SK-N-SH (cell line): ENCODE results near the gene TEPSIN. TPM values are rescaled to one million over a fixed set of nuclear protein-coding genes. Genes with fewer than 3 reads are reported as not detected.
"Not testable (repeated sequence)": the region's sequence is repeated elsewhere in the genome, so short reads cannot be mapped to it uniquely, and the experiment has no call there.

Experiments used
- CTCF ChIA-PET: fragments of 300-600, 350-600 bp; formaldehyde crosslinking; extraction: SDS; loops from one replicate; lab custom pipeline; 2021; lab: Yijun Ruan, JAX
- POLR2A ChIA-PET: fragments of 350-600 bp; sonication (Branson Sonifier 250); formaldehyde crosslinking; extraction: SDS; loops from one replicate; lab custom pipeline; 2020; ENCODE audit warnings: antibody characterized with exemption, inconsistent platforms; lab: Yijun Ruan, JAX
- DNase-seq: peaks from one replicate; pipeline ENCODE4 v3.0.0; 2012
- H2AFZ ChIP-seq: fragments of 200-600 bp; sonication (generic); 2 replicates; pipeline ENCODE4 v1.8.1; 2016; ENCODE audit warnings: antibody characterized with exemption, mild to moderate bottlenecking, low read depth
- H3F3A ChIP-seq: fragments of 200-600 bp; sonication (generic); replicated peaks from 2 replicates; pipeline ENCODE3; 2016; ENCODE audit warnings: antibody characterized with exemption, mild to moderate bottlenecking; ENCODE audit not compliant: insufficient read depth
- H3K27ac ChIP-seq, 2 experiments: fragments of 200-500 bp in 1 of 2; fragments of 200-600 bp in 1 of 2; sonication (Bioruptor generic) in 1 of 2; sonication (generic), shearing (Covaris generic) in 1 of 2; 2 replicates each; pipeline versions ENCODE4 v1.5.1 to v1.6.1; 2014 to 2016; ENCODE audit warnings: low read depth in 2 of 2, inconsistent platforms in 1 of 2, low read length in 1 of 2, mild to moderate bottlenecking in 1 of 2, mixed read lengths in 1 of 2
- H3K27me3 ChIP-seq: fragments of 200-600 bp; sonication (generic), shearing (Covaris generic); 2 replicates; pipeline ENCODE4 v1.6.1; 2016; ENCODE audit warnings: mixed run types; ENCODE audit not compliant: insufficient read depth
- H3K36me3 ChIP-seq, 2 experiments: fragments of 200-500 bp in 1 of 2; fragments of 200-600 bp in 1 of 2; sonication (Bioruptor generic) in 1 of 2; sonication (generic) in 1 of 2; replicated peaks in 1 of 2; 2 replicates each; pipeline versions ENCODE3 to v1.5.1; 2014 to 2016; ENCODE audit warnings: low read length in 1 of 2, mild to moderate bottlenecking in 1 of 2; ENCODE audit not compliant: insufficient read depth in 2 of 2, control insufficient read depth in 1 of 2
- H3K4me1 ChIP-seq, 2 experiments: fragments of 200-500 bp in 1 of 2; fragments of 200-600 bp in 1 of 2; sonication (Bioruptor generic) in 1 of 2; sonication (generic), shearing (Covaris generic) in 1 of 2; 2 replicates each; pipeline versions ENCODE4 v1.5.1 to v1.6.1; 2014 to 2016; ENCODE audit warnings: low read depth in 1 of 2, low read length in 1 of 2, mixed run types in 1 of 2; ENCODE audit not compliant: insufficient read depth in 2 of 2, control insufficient read depth in 1 of 2
- H3K4me2 ChIP-seq: fragments of 200-600 bp; sonication (generic), shearing (Covaris generic); 2 replicates; pipeline ENCODE4 v1.6.1; 2017; ENCODE audit warnings: mixed run types
- H3K4me3 ChIP-seq, 2 experiments: fragments of 200-500 bp in 1 of 2; fragments of 200-600 bp in 1 of 2; sonication (Bioruptor generic) in 1 of 2; sonication (generic), shearing (Covaris generic) in 1 of 2; 2 replicates each; pipeline versions ENCODE4 v1.5.1 to v1.8.1; 2014 to 2016; ENCODE audit warnings: low read depth in 2 of 2, inconsistent platforms in 1 of 2, low read length in 1 of 2, mild to moderate bottlenecking in 1 of 2, mixed read lengths in 1 of 2, moderate library complexity in 1 of 2
- H3K79me2 ChIP-seq: fragments of 200-600 bp; sonication (generic); 2 replicates; pipeline ENCODE4 v1.8.1; 2017; ENCODE audit warnings: mild to moderate bottlenecking; ENCODE audit not compliant: insufficient read depth
- H3K9ac ChIP-seq: fragments of 200-600 bp; sonication (generic); 2 replicates; pipeline ENCODE4 v1.6.1; 2017; ENCODE audit warnings: mixed run types
- H3K9me2 ChIP-seq: fragments of 200-600 bp; sonication (generic); 2 replicates; pipeline ENCODE4 v1.6.1; 2017; ENCODE audit warnings: mixed run types
- H3K9me3 ChIP-seq: fragments of 200-600 bp; sonication (generic); 2 replicates; pipeline ENCODE4 v1.6.1; 2017; ENCODE audit warnings: mixed run types, mild to moderate bottlenecking, moderate library complexity
- H4K20me1 ChIP-seq: fragments of 200-600 bp; sonication (generic); 2 replicates; pipeline ENCODE4 v1.6.1; 2017; ENCODE audit warnings: mild to moderate bottlenecking, mixed run types; ENCODE audit not compliant: insufficient read depth
- EP300 ChIP-seq, 2 experiments: IDR thresholded peaks; 2 replicates each; pipeline versions ENCODE4 v1.4.0 to v1.6.1; 2012; ENCODE audit warnings: borderline replicate concordance in 1 of 2, low read depth in 1 of 2, low read length in 1 of 2
- EZH2phosphoT487 ChIP-seq: fragments of 200-600 bp; sonication (generic); IDR thresholded peaks from 2 replicates; pipeline ENCODE4 v1.6.1; 2017; ENCODE audit warnings: low read depth, mixed run types, mild to moderate bottlenecking, antibody characterized with exemption, moderate library complexity, borderline replicate concordance
- GABPA ChIP-seq: IDR thresholded peaks from 2 replicates; pipeline ENCODE4 v1.4.0; 2012; ENCODE audit warnings: low read depth, mild to moderate bottlenecking
- NRF1 ChIP-seq: IDR thresholded peaks from 2 replicates; pipeline ENCODE4 v1.6.1; 2012; ENCODE audit warnings: low read depth, mild to moderate bottlenecking, low read length
- POLR2AphosphoS5 ChIP-seq: IDR thresholded peaks from 2 replicates; pipeline ENCODE4 v1.6.1; 2012; ENCODE audit warnings: low read depth, low read length
- RAD21 ChIP-seq: IDR thresholded peaks from 2 replicates; pipeline ENCODE4 v1.6.1; 2012; ENCODE audit warnings: mild to moderate bottlenecking, low read length
- YY1 ChIP-seq: IDR thresholded peaks from 2 replicates; pipeline ENCODE4 v1.4.0; 2012; ENCODE audit warnings: low read depth, mild to moderate bottlenecking
- WGBS: methylation state at CpG from one replicate; pipeline ENCODE4 v1.1.6; 2017; ENCODE audit warnings: low lambda C conversion rate; 5-methylcytosine and 5-hydroxymethylcytosine counted together
- polyA plus RNA-seq, 3 experiments: library from polyadenylated mRNA; depleted of rRNA; stranded (reverse); fragments of >200 nt; gene quantifications; 2 replicates each; pipeline ENCODE4 v1.2.3, GENCODE V29; 2012
- TF ChIP-seq, protein P1 (sequence below): IDR thresholded peaks from 2 replicates; pipeline ENCODE4 v1.4.0; 2012; ENCODE audit warnings: low read depth, borderline replicate concordance
- TF ChIP-seq, protein P2 (sequence below): fragments of 200-600 bp; sonication (generic); IDR thresholded peaks from 2 replicates; pipeline ENCODE4 v1.6.1; 2017; ENCODE audit warnings: antibody characterized with exemption, mild to moderate bottlenecking, moderate library complexity
- TF ChIP-seq, protein P3 (sequence below): IDR thresholded peaks from 2 replicates; pipeline ENCODE4; 2012

TEPSIN gene
- polyA plus RNA-seq, 1 of the 3 experiments (the other 2 are of a cell fraction): 35.3 TPM

DNA sequence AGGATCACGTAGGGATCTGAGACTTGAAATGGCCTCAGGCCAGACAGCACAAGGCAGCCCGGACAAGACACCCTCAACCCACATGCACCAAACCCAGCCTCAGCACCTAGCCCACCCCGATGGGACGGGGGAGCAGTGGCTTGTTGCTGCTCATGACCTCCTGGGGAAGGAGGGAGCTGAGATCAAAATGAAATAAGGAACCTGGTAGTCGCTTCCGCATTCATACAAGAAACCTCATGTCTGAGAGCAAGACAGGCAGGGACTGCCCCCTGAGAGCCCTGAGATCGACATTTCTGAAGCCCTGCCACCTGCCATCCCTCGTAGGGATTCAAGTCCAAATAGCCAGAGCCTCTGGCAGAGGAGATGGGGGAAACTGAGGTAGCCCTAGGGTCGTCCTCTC is 10.4 kb downstream of the TEPSIN start:
- no peaks in the 10 kb centered on the region for H3K9me2 ChIP-seq
- CTCF ChIA-PET: interaction anchor here (1.0 to 4.4 kb wide), 4 partner anchors 11 to 257 kb away, joined by 3 to 23 read pairs (median 10); partner anchors contain the start of genes NDUFAF8 and TEPSIN
- H3F3A ChIP-seq: peaks cover 19% of the 10 kb centered on the region
- H3K4me1 ChIP-seq: peaks cover 0 to 4% of the 10 kb centered on the region in 2 experiments; a peak in 2 of 4 replicates
- peaks cover 0 to 41% of the 10 kb centered on the region in 2 experiments for H3K36me3 ChIP-seq
- H4K20me1 ChIP-seq: no peaks in the 10 kb centered on the region
- no peak overlapping the region for H3K4me3 ChIP-seq
- POLR2A ChIA-PET: interaction anchor here (2.7 kb wide), 1 partner anchor 10 kb away, joined by 9 read pairs; the partner anchor contains the start of genes NDUFAF8 and TEPSIN
- H3K9me3 ChIP-seq: no peaks in the 10 kb centered on the region
- 91% methylated on average over 9 of the region's 9 CpGs for WGBS
- H3K4me2 ChIP-seq: no peak overlapping the region
- no peak overlapping the region for H3K27ac ChIP-seq
- H3K79me2 ChIP-seq: no peaks in the 10 kb centered on the region
- no peak overlapping the region for H3K9ac ChIP-seq
- no peak overlapping the region for H2AFZ ChIP-seq
- TF ChIP-seq NRF1 (no peak), POLR2AphosphoS5 (no peak), GABPA (no peak), YY1 (no peak), EP300 (IDR thresholded peaks at IDR 0.05; ENCODE audit: borderline replicate concordance in 1 of 2, low read depth in 1 of 2, low read length in 1 of 2) (no peak), EZH2phosphoT487 (no peak), RAD21 (no peak)
- TF ChIP-seq, protein P1, sequence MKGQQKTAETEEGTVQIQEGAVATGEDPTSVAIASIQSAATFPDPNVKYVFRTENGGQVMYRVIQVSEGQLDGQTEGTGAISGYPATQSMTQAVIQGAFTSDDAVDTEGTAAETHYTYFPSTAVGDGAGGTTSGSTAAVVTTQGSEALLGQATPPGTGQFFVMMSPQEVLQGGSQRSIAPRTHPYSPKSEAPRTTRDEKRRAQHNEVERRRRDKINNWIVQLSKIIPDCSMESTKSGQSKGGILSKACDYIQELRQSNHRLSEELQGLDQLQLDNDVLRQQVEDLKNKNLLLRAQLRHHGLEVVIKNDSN: no peak
- TF ChIP-seq, protein P2, sequence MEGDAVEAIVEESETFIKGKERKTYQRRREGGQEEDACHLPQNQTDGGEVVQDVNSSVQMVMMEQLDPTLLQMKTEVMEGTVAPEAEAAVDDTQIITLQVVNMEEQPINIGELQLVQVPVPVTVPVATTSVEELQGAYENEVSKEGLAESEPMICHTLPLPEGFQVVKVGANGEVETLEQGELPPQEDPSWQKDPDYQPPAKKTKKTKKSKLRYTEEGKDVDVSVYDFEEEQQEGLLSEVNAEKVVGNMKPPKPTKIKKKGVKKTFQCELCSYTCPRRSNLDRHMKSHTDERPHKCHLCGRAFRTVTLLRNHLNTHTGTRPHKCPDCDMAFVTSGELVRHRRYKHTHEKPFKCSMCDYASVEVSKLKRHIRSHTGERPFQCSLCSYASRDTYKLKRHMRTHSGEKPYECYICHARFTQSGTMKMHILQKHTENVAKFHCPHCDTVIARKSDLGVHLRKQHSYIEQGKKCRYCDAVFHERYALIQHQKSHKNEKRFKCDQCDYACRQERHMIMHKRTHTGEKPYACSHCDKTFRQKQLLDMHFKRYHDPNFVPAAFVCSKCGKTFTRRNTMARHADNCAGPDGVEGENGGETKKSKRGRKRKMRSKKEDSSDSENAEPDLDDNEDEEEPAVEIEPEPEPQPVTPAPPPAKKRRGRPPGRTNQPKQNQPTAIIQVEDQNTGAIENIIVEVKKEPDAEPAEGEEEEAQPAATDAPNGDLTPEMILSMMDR: no peak
- TF ChIP-seq, protein P3, sequence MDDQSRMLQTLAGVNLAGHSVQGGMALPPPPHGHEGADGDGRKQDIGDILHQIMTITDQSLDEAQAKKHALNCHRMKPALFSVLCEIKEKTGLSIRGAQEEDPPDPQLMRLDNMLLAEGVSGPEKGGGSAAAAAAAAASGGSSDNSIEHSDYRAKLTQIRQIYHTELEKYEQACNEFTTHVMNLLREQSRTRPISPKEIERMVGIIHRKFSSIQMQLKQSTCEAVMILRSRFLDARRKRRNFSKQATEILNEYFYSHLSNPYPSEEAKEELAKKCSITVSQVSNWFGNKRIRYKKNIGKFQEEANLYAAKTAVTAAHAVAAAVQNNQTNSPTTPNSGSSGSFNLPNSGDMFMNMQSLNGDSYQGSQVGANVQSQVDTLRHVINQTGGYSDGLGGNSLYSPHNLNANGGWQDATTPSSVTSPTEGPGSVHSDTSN: no peak
- DNase-seq: no peak
- no peaks in the 10 kb centered on the region for H3K27me3 ChIP-seq

DNA sequence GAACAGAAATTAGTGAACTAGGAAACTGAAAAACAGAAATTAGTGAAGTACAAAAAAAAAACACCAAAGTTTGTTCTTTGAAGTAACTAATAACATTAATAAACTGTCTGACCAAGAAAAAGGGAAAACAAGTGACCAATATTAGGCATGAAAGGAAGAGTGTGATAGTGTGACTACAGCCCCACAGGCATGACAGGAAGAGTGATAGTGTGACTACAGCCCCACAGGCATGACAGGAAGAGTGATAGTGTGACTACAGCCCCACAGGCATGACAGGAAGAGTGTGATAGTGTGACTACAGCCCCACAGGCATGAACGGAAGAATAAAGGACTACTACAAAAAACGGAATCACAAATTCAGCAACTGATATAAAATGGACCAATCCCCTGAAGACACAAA is 11.2 kb downstream of the TEPSIN start:
- H4K20me1 ChIP-seq, DNase-seq, CTCF ChIA-PET, H2AFZ ChIP-seq, H3K9me2 ChIP-seq, H3K27me3 ChIP-seq, H3K9me3 ChIP-seq, H3K79me2 ChIP-seq, H3K4me2 ChIP-seq, H3K27ac ChIP-seq, H3K4me3 ChIP-seq, POLR2A ChIA-PET, H3K4me1 ChIP-seq, H3K9ac ChIP-seq: not testable (repeated sequence)
- WGBS: 92% methylated on average over 2 of the region's 2 CpGs
- peaks cover 0 to 33% of the 10 kb centered on the region in 2 experiments for H3K36me3 ChIP-seq
- H3F3A ChIP-seq: peaks cover 19% of the 10 kb centered on the region
